Kidney epithelial cell (primary cell): Measurements from ENCODE around the gene FOCAD. TPM values are rescaled to one million over a fixed set of nuclear protein-coding genes. Genes with fewer than 3 reads are reported as not detected.
A peak's percentile ranks its signal among the peaks of the same experiment; 100 is the strongest.
"Not testable (repeated sequence)": the region's sequence is repeated elsewhere in the genome, so short reads cannot be mapped to it uniquely, and the experiment has no call there.

Source experiments
- DNase-seq: peaks from one replicate; pipeline ENCODE4 v3.0.0-alpha.2; 2010; ENCODE audit warnings: low read depth
- H3K27me3 ChIP-seq: 2 replicates; pipeline ENCODE4 v1.6.0; 2011; ENCODE audit warnings: low read length; ENCODE audit not compliant: control insufficient read depth, insufficient read depth
- H3K36me3 ChIP-seq: 2 replicates; pipeline ENCODE4 v1.5.1; 2011; ENCODE audit warnings: low read length; ENCODE audit not compliant: control insufficient read depth, insufficient read depth
- H3K4me3 ChIP-seq: 2 replicates; pipeline ENCODE4 v1.5.1; 2011; ENCODE audit warnings: low read depth, mild to moderate bottlenecking, control low read depth, low read length
- total RNA-seq: library from RNA; depleted of rRNA; stranded (reverse); fragments of >200 nt; gene quantifications from 2 replicates; pipeline ENCODE4 v1.2.3, GENCODE V29; 2015
- TF ChIP-seq, protein P1 (sequence below): IDR thresholded peaks from 2 replicates; pipeline ENCODE4 v1.5.1; 2011; ENCODE audit warnings: mild to moderate bottlenecking, moderate library complexity, low read length, control low read depth, inconsistent platforms; ENCODE audit not compliant: insufficient read depth, poor library complexity, severe bottlenecking

Gene FOCAD
- total RNA-seq, 1 donor from 2014 or later: 62.9 TPM

DNA sequence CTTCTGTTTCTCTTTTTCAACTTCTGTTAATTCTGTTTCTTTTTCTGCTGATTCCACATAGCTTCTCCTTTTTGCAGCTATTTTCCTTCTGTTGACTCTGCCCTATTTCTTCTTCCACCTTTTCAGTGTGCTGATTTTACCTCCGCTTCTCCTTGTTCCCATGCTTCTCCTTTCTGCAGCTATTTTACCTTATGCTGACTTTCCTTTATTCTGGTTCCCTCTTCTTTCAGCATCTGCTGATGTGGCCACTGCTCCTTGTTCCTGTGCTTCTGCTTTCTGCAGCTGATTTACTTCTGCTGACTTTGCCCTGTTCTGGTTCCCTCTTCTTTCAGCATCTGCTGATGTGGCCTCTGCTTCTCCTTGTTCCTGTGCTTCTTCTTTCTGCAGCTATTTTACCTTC is 288.6 kb downstream of the FOCAD start:
- H3K27me3 ChIP-seq: no peaks in the 10 kb centered on the region
- H3K4me3 ChIP-seq: no peak overlapping the region
- no peaks in the 10 kb centered on the region for H3K36me3 ChIP-seq
- TF ChIP-seq, protein P1, sequence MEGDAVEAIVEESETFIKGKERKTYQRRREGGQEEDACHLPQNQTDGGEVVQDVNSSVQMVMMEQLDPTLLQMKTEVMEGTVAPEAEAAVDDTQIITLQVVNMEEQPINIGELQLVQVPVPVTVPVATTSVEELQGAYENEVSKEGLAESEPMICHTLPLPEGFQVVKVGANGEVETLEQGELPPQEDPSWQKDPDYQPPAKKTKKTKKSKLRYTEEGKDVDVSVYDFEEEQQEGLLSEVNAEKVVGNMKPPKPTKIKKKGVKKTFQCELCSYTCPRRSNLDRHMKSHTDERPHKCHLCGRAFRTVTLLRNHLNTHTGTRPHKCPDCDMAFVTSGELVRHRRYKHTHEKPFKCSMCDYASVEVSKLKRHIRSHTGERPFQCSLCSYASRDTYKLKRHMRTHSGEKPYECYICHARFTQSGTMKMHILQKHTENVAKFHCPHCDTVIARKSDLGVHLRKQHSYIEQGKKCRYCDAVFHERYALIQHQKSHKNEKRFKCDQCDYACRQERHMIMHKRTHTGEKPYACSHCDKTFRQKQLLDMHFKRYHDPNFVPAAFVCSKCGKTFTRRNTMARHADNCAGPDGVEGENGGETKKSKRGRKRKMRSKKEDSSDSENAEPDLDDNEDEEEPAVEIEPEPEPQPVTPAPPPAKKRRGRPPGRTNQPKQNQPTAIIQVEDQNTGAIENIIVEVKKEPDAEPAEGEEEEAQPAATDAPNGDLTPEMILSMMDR: no peak
- no peak for DNase-seq

DNA sequence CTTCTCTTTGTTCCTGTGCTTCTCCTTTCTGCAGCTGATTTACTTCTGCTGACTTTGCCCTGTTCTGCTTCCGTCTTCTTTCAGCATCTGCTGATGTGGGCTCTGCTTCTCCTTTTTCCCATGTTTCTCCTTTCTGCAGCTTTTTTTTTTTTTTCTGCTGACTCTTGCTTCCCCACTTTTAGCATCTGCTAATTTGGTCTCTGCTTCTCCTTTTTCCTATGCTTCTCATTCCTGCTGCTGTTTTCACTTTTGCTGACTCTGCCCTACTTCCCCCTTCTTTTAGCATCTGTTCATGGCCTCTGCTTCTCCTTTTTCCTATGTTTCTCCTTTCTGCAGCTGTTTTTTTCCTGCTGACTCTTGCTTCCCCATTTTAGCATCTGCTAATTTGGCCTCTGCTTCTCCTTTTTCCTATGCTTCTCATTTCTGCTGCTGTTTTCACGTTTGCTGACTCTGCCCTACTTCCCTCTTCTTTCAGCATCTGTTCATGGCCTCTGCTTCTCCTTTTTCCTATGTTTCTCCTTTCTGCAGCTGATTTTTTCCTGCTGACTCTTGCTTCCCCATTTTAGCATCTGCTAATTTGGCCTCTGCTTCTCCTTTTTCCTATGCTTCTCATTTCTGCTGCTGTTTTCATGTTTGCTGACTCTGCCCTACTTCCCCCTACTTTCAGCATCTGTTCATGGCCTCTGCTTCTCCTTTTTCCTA is 289.3 kb downstream of the FOCAD start:
- not testable (repeated sequence) for H3K4me3 ChIP-seq, DNase-seq, H3K27me3 ChIP-seq, H3K36me3 ChIP-seq

DNA sequence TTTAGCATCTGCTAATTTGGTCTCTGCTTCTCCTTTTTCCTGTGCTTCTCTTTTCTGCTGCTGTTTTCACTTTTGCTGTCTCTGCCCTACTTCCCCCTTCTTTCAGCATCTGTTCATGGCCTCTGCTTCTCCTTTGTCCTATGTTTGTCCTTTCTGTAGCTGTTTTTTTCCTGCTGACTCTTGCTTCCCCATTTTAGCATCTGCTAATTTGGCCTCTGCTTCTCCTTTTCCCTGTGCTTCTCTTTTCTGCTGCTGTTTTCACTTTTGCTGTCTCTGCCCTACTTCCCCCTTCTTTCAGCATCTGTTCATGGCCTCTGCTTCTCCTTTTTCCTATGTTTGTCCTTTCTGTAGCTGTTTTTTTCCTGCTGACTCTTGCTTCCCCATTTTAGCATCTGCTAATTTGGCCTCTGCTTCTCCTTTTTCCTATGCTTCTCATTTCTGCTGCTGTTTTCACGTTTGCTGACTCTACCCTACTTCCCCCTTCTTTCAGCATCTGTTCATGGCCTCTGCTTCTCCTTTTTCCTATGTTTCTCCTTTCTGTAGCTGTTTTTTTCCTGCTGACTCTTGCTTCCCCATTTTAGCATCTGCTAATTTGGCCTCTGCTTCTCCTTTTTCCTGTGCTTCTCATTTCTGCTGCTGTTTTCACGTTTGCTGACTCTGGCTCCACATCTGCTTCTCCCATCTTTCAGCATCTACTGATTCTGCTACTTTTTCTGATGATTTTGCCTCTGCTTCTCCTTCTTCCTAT is 290.3 kb downstream of the FOCAD start:
- not testable (repeated sequence) for H3K27me3 ChIP-seq, H3K36me3 ChIP-seq, DNase-seq, H3K4me3 ChIP-seq

DNA sequence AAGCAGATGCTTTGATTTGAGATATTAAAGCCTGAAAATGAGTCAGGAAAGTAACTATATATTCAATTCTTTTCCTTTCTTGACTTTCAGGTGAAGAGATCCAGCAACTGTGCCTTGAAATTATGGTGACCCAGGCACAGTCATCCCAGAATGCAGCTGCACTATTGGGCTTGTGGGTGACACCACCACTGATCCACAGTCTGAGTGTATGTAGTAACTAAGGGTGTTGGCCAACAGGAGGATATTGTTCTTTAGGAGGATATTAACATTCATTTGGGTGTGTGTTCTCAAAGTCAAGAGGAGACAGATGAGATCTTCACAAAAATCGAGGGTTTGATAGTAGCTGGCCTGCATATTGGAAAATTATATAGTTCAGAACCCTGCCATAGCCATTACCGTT is 294.2 kb downstream of the FOCAD start:
- H3K36me3 ChIP-seq: no peaks in the 10 kb centered on the region
- TF ChIP-seq, protein P1: no peak

DNA sequence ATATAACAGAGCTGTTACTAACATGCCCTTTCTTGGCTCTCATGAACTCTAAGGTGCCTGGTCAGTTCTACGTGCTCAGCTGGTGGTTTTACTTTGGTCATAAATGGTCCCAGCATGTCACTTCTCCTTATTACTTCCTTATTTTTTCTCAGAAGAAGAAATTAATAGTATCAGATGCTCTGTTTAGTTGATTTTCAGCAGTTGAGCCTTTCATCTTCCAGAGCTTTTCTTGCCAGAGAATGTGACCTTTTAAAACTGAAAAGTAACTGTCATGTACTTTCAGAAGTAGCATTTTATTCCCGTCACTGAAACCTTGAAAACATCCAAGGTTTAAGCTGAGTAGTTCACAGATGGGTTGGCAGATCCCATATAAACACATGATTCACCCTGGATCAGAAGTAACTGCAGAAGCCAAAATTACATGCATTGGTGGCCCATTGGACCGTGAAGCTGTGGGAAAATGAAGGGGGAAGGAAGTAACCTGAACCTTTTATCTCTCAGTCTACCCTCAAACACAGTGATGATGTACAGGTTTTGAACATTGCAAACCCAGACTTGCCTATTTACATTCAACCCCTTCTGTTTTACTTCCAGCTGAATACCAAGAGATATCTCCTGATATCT is 296.9 kb downstream of the FOCAD start:
- TF ChIP-seq, protein P1: no peak
- Histone ChIP-seq H3K36me3 (no peaks in the 10 kb centered on the region), H3K27me3 (no peaks in the 10 kb centered on the region), H3K4me3 (no peak overlapping the region)
- DNase-seq: peak; percentile 64

More for the DNA sequence above, 294.2 kb downstream of the FOCAD start:
- Histone ChIP-seq H3K4me3 (no peak overlapping the region), H3K27me3 (no peaks in the 10 kb centered on the region)
- DNase-seq: no peak

DNA sequence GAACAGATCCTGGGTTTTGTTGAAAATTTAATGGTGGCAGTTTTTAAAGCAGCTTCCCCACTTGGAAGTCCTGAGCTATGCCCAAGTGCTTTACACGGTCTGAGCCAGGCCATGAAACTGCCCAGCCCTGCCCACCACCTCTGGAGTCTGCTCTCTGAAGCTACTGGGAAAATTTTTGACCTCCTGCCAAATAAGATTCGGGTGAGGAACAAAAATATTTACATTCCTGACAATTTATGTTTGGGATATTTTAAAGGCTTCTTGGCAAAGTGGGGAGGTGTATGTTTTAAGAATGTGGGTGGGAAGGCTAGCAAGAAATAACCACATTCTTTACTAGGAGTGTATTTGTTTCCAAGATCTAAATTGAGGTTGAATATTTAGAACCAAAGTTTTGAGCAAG is 297.4 kb downstream of the FOCAD start:
- DNase-seq: peak; percentile 23
- H3K36me3 ChIP-seq: no peaks in the 10 kb centered on the region
- TF ChIP-seq, protein P1: no peak
- no peak overlapping the region for H3K4me3 ChIP-seq
- H3K27me3 ChIP-seq: no peaks in the 10 kb centered on the region
